HUDEP-2 (cell line): ENCODE measurements around the gene WDR93.

Experiments used
- DNase-seq, 76 experiments: peaks; one replicate each; lab custom pipeline; 2025; ENCODE audit not compliant: unreplicated experiment in 76 of 76; lab: John Stamatoyannopoulos, UW

Gene WDR93

DNA sequence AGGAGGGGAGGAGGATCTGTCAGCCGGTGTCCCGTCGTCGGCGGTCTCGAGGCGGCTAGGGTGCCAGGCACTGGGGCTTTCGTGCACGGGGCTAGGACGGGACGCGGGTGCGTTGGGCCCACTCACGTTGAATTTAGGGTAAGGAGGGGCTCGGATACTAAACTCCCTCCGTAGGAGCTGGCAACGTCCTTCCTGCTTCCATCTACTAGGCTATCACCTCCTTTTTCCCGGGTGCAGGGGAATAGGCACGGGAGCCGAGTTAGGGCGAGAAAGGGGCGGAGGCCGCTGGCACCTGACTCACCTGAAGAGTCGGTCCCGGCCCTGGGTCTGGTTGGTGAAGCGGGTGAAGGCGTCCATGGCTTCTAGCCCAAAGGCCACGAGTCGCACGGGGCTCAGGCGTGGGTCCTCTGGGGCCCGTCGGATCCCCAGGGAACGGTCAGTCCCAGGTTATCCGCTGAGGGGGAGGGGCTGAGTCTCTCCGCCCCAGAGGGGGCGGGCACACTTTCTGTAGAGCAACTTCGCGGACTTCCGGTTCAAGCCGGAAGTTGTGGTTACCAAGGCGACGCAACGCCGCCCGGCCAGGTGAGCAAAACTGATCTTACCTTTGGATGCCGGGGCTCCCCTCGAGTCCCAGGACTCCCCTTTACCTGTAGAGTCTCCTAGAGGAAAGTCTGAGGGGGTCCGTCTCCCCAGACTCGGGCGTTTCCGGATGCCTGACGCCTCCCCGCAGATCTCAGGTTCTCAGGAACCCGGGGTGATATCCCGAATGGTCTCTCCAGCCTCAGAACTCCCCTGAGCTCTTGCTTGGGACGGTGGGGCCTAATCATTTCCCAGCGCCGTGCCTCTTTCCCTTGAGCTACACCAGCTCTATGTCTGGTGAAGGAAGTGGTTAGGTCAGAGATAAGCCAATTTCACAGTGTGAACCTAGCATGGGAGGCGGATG lies at the start of gene WDR93, which contains the start of gene PEX11A:
Gene WDR93 (plus strand): TSS at position 536 of the 943 bp plus-strand sequence. CDS start 10,936 bp downstream, outside the sequence.
Gene PEX11A (minus strand): TSS at position 479 of the 943 bp plus-strand sequence. CDS start 122 bp downstream, at position 357.
- DNase-seq = peak in 63 of 76 experiments; percentile 5 to 73 (median 50)

DNA sequence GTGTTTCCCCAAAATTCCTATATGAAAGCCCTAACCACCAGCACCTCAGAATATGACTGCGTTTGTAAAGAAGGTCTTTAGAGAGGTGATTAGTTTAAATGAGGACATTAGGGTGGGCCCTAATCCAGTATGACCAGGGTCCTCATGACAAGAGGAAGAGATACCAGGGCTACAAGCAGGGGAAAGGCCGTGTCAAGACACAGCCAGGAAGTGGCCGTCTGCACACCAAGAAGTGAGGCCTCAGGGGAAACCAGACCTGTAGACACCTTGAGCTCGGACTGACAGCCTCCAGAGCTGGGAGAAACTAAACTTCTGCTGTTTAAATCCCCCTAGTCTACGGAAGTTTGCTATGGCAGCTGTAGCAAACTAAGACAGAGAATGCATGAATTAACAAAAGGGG lies 49.6 kb upstream of the WDR93 start:
- no peak for DNase-seq

DNA sequence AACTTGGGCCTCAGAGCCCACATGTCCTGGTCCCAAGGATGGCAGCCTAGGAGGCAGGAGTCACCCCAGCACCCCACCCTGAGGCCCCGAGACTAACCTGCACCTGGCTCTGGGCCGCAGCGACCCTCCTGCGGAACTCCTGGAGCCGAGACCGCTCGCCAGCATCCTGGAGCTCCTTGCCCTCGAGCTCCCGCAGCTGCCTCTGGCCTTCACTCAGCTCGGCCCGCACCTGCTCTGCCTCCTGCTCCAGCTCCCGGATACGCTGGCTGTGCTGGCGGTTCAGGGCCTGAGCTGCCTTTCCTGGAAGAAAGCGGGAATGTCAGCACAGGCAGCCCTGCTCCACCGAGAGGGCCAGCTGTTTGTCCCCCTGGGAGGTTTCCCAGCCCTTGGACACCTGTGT lies 48.5 kb upstream of the WDR93 start:
- no peak for DNase-seq

- no peak for DNase-seq
Measured at GRCh38 chr15:89645680-89646079, 44.9 kb upstream of the WDR93 start.

DNA sequence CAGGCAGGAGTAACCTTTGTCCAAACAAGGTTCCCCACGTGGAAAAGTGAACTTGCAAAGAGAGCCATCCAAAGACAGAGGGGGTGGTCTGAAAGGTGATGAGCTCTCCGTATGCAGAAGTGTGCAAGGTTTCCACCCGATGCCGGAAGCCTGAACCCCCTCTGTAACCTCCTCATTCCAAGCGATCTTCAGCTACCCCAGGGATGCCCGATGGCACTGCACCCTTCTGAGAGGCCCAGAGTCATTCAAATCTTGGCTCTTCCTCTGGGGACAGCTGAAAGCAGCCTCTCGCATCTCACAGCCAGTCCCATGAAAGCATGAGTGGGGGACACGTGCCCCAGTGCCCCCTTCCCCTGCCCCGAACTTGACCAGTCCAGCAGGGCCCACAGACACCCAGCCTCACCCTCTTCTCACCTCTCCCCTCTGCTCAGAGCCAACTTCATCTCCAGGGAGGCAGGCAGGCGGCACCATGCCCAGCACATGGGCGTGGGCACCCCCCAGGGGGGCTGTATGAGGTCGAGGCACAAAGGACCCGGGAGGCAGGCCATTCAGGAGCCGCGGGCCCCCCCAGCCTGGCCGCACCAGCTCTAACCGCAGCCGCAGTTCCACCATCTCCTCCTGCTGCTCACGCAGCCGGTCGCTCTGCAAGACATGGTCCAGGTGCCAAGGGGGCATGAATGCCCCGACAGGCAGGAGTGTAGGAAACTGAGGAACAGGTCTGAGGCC lies 44.0 kb upstream of the WDR93 start:
- DNase-seq = no peak

DNA sequence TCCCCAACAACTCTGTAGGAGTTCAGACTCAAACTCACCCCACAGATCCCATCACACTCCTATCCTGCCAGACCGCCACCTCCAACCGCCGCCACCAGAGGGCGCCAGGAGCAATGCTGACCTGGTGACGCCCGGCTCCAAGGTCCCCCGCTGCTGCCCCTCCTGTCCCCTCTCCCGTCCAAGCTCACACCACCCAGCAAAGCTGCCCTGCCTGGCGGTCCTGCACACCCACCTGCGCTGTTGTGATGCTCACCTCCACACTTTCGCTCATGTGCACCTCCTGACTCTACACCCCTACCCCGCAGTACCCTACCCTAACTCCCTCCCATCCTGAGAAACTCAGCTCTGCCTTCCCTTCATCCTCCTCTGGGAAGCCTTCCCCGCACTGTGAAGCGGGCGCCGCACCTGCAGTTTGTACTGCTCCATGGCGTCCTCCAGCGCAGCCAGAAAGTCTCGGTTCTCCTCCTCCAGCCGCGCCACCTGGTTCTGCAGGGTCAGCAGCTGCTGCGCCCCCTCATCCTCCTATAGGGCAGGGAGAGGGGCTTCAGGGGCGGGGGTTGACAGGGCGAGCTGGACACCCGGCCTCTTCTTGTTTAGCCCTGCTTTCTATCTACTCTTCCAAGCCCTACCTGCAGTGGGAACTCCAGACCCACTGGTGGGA lies 43.3 kb upstream of the WDR93 start:
- DNase-seq = peak in 62 of 76 experiments; percentile 2 to 75 (median 42)

DNA sequence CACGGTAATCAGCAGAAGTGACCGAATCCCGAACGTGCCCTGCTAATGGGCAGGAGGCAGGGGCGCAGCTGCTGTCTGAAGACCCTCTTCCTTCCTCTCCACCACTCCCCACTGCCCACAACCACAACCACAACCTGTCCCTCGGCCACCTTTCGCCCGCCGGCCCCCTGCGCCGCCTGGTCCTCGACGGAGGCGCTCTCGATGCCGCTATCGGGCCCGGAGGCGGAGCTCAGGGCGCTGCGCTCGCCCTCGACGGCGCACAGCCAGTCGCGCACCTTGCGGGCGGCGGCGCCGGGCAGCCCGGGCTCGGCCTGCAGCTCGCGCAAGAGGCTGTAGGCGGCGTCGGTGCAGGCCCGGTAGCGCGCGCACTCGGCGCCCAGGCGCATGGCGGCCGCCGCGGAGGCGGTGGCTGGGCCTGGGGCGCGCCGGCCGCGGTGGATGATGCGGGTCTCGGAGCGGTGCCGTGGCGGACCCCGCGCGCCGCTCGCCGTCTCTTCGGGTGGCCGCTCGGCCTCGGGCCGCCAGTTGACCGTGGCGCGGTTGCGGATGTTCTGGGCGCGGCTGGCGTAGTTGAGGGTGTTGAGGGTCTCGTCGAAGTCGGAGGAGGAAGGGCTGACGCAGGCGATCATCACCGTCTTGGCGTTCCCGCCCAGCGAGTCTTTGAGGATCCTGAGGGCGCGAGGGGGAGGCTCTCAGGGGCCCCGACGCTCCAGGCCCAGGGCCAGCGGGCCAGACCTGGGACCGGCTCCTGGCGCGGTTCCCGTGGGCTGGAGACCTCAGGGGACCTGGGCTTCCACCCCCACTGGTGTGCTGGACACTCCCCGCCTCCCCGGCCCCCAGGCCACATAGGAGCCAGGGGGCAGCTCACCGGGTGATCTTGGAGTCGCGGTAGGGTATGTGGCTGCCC lies 42.3 kb upstream of the WDR93 start:
- no peak for DNase-seq

DNA sequence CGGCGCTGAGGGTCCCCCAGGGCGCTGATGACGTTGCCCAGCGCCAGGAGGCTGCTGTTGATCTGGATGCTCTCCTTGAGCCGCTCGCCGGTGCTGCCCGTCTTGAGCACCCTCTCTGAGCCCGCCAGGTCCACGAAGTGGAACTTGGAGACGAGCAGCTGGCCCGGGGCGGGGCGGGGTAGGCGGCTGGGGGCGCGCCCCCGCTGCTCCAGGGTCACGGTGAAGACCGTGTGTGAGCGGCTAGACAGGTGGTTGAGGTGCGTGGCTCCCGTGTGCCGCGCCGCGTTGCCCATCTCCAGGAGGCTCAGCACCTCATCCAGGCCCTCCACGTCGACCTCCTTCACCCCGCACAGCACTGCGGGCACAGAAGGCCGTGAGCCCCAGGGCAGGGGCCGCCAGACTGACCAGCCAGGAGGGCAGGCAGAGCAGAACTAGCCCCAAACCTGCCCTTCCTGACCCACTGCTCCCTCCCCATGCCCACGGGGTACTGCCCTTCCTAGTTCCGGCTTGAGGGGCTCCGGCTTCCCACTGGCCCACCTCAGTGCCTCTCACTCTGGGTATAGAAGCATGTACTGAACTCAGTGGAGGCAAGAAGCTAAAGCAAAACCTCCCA lies 41.5 kb upstream of the WDR93 start:
- DNase-seq = no peak

DNA sequence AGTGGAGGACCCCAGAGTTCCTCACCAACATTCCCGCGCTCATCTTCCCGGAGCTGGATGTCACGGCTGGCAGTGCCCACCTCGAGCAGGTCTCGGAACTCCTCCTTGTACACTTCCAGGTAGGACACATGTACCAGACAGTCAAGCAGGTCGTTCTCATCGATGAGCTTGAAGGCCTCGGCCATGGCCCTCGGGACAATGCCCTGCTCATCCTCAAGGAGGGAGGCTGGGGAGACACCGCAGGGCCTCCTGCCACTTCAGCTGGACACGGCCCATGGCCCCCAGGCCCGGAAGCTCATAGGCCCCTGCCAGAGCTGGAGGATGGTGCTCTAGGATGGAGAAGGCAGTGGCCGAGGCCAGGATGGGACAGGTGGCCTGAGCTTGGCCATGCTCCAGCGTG lies 40.9 kb upstream of the WDR93 start:
- DNase-seq = no peak

DNA sequence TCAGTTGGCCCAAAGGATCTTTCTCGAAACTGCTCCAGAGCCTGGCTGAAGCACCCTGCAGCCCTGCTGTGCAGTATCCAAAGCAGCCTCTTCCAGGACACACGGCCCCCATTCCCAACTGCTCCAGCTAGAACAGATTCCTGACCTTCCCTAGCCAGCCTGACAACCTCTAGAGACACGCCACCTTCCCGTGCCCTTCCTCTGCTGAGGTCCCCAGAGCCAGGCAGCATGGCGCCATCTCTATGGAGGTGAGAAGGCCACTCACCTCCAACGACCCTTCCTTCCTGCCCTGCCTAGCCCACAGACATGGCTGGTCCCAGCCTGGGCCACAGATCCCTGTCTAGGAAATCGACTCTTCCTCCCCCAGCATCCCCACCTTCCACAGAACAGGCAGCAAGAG lies 38.5 kb upstream of the WDR93 start:
- DNase-seq = no peak

- DNase-seq = no peak
Measured at GRCh38 chr15:89652666-89653065, 37.9 kb upstream of the WDR93 start.

- DNase-seq = no peak
Measured at GRCh38 chr15:89653578-89653977, 37.0 kb upstream of the WDR93 start.

GRCh38 chr15:89654301-89654761 lies 36.3 kb upstream of the WDR93 start:
- DNase-seq = no peak

GRCh38 chr15:89654847-89655805 lies 35.5 kb upstream of the WDR93 start, which contains the start of gene KIF7:
KIF7 (minus strand) TSS chr15:89655467; CDS start chr15:89652930, 2,537 bp downstream.
- DNase-seq = no peak

DNA sequence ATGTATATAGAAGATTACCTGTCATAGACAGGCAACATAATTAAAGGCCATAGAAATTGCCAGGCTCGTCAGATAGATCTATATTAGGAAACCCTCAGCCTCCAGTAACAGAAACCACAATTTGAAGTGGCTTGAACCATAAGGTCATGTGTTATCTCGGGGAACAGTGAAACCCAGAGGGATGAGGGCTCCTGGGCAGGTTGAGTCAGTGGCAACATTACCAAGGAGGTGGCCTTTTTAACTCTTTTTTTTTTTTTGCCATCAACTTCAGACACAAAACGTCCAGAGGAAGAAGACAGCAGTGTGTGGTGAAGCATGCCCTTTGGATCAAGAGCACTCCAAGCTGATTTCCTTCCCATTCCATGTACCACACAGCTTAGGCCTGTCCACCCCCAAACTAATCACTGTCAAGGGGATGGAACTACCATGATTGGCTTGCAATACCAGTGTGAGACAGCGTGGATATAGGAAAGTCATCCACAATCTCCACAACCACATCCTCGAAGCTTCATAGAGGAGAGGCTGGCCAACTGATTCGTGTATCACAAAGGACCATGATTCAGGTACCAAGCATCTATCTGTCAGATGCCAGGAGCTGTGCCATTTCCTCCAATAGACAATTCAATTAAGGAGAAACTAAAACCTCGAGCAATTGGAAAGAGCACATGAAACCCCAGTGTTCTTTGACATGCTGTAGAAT lies 34.3 kb upstream of the WDR93 start:
- no peak for DNase-seq

- no peak for DNase-seq
Measured at GRCh38 chr15:89657686-89658200, 32.9 kb upstream of the WDR93 start.

- DNase-seq = no peak
Measured at GRCh38 chr15:89659295-89659694, 31.3 kb upstream of the WDR93 start.
